AG04450 (cell line): Measurements from ENCODE around the gene CMTM5. TPM values are rescaled to one million over a fixed set of nuclear protein-coding genes. Genes with fewer than 3 reads are reported as not detected.

ENCODE experiments used
- CTCF ChIA-PET: fragments of 300-600, 350-600 bp; formaldehyde crosslinking; extraction: SDS; loops from one replicate; lab custom pipeline; 2022; ENCODE audit warnings: antibody characterized with exemption, inconsistent platforms; lab: Charles Lee
- POLR2A ChIA-PET: fragments of 350-600 bp; formaldehyde crosslinking; extraction: SDS; loops from one replicate; lab custom pipeline; 2021; ENCODE audit warnings: antibody characterized with exemption, inconsistent platforms; lab: Yijun Ruan, JAX
- DNase-seq: peaks from one replicate; pipeline ENCODE4 v3.0.0-alpha.2; 2011; ENCODE audit warnings: low read depth, low spot score
- H3K27ac ChIP-seq: one replicate; pipeline ENCODE4 v1.5.1; 2012; ENCODE audit warnings: low read depth, low read length, control low read depth
- H3K27me3 ChIP-seq: one replicate; pipeline ENCODE4 v1.6.0; 2012; ENCODE audit warnings: low read length; ENCODE audit not compliant: control insufficient read depth, insufficient read depth
- H3K4me3 ChIP-seq: 2 replicates; pipeline ENCODE4 v1.5.1; 2011; ENCODE audit warnings: mild to moderate bottlenecking, low read depth, low read length, control low read depth
- H3K9me3 ChIP-seq: 2 replicates; pipeline ENCODE4 v1.5.1; 2012; ENCODE audit warnings: low read length; ENCODE audit not compliant: control insufficient read depth, insufficient read depth
- polyA plus RNA-seq: library from polyadenylated mRNA; depleted of rRNA; stranded (reverse); fragments of >200 nt; gene quantifications from 2 replicates; pipeline ENCODE4 v1.2.3, GENCODE V29; 2011
- TF ChIP-seq, protein P1 (sequence below): IDR thresholded peaks from 2 replicates; pipeline ENCODE4 v1.5.1; 2011; ENCODE audit warnings: low read depth, low read length, control low read depth, inconsistent platforms

Gene CMTM5
- polyA plus RNA-seq, 1 experiment, result 0.37 TPM

DNA sequence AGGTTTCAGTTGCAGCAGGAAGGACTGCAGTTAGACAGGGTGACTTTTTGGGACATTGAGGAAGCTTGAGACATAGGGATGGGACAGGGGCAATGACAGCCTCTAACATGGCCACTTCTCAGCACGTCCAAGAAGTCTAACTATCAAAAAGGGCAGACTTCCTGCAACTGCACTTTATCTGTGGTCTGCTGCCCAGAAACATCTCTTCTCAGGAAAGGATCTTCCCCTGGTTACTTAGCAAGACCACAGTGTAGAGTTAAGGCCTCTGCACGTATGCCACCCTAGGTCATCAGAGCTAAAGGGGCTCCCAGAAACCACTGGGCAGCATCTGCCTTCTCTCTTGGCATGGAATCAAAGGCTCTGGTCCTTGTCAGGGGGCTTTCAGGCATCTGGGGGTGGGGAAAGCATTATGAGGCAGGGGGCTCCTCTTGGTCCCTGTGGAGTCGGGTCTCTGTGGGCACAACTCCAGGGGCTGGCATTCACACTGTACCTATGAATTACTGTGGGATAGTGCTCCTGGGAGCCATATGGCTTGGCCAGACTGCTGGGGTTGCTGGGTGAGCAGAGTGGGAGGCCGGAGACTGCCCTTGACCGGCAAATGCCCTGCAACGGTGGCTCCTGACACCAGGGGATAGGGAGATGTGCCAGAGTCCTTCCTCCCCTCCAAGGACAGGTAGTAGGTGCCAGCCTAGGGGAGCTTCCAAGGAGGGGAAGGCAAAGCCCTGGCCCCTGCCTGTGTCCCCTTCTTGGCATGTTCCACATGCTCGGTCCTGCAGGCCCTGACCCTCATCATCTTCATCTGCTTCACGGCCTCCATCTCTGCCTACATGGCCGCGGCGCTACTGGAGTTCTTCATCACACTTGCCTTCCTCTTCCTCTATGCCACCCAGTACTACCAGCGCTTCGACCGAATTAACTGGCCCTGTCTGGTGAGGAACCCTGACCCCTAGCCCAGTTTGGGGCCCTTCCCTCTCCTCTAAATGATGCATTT lies 1.0 kb downstream of the CMTM5 start:
- CTCF ChIA-PET, result interaction anchor here (3.0 to 4.8 kb wide), 2 partner anchors 9 to 52 kb away, joined by 48 to 138 read pairs; partner anchors contain the start of gene PABPN1
- TF ChIP-seq, protein P1, sequence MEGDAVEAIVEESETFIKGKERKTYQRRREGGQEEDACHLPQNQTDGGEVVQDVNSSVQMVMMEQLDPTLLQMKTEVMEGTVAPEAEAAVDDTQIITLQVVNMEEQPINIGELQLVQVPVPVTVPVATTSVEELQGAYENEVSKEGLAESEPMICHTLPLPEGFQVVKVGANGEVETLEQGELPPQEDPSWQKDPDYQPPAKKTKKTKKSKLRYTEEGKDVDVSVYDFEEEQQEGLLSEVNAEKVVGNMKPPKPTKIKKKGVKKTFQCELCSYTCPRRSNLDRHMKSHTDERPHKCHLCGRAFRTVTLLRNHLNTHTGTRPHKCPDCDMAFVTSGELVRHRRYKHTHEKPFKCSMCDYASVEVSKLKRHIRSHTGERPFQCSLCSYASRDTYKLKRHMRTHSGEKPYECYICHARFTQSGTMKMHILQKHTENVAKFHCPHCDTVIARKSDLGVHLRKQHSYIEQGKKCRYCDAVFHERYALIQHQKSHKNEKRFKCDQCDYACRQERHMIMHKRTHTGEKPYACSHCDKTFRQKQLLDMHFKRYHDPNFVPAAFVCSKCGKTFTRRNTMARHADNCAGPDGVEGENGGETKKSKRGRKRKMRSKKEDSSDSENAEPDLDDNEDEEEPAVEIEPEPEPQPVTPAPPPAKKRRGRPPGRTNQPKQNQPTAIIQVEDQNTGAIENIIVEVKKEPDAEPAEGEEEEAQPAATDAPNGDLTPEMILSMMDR, result no peak
- no peak overlapping the region for H3K27ac ChIP-seq
- H3K27me3 ChIP-seq, result peaks cover 42% of the 10 kb centered on the region
- no peak for DNase-seq
- H3K9me3 ChIP-seq, result no peaks in the 10 kb centered on the region
- H3K4me3 ChIP-seq, result no peak overlapping the region
- POLR2A ChIA-PET, result no interaction called here

GRCh38 chr14:23378612-23379220 lies 1.9 kb downstream of the CMTM5 start:
- Histone ChIP-seq H3K9me3 (no peaks in the 10 kb centered on the region), H3K27me3 (peaks cover 41% of the 10 kb centered on the region), H3K4me3 (no peak overlapping the region), H3K27ac (no peak overlapping the region)
- CTCF ChIA-PET, result interaction anchor here (0.6 to 4.8 kb wide), 10 partner anchors 10 to 443 kb away, joined by 3 to 138 read pairs (median 10); partner anchors contain the start of genes PABPN1 and SLC22A17
- POLR2A ChIA-PET, result no interaction called here
- no peak for DNase-seq
- TF ChIP-seq, protein P1, result no peak

- CTCF ChIA-PET, result interaction anchor here (0.6 to 4.8 kb wide), 36 partner anchors 9 to 444 kb away, joined by 3 to 138 read pairs (median 4); partner anchors contain the start of genes PABPN1 and SLC22A17
- no peak overlapping the region for H3K4me3 ChIP-seq
- H3K27ac ChIP-seq, result no peak overlapping the region
- TF ChIP-seq, protein P1, result peak; percentile 97
- no peak for DNase-seq
- H3K27me3 ChIP-seq, result peaks cover 46% of the 10 kb centered on the region
- no peaks in the 10 kb centered on the region for H3K9me3 ChIP-seq
- POLR2A ChIA-PET, result interaction anchor here (1.6 to 2.1 kb wide), 2 partner anchors 27 to 57 kb away, joined by 5 to 9 read pairs; partner anchors contain the start of gene SLC22A17
Observed at GRCh38 chr14:23379366-23380196, 2.7 kb downstream of the CMTM5 start.

DNA sequence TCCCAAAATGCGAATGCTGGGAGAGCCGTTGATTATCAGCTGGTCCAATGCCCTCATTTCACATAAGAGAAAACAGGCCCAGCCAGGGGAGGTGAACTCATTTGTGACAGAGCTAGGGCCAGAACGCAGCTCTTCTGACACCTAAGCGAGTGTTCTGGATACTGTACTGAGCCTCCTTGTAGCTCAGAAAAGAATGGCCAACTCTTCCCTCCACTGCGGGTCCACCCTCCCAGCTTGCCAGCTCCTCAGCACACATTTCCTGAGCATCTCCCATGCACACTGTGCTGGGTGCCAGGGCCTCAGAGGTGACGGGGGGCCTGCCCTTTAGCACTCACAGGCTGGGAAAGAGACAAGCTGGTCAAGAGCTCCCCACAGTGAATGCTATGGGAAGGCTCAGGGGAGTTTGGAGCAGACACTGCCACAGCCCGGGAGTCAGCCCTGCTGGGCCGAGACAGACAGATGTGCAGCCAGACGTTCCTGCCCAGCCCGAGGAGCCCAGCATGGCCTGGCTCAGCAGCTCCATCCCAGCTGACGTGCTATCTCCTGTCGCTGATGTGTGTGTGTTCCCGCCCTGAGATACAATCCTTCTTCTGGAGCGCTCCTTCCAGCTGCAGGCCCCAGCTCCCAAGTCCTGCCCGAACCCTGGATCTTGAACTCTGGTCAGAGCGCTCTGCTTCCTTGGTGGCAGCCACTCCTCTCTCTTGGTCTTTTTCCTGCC lies 3.5 kb downstream of the CMTM5 start:
- Histone ChIP-seq H3K9me3 (no peaks in the 10 kb centered on the region), H3K4me3 (no peak overlapping the region), H3K27me3 (peaks cover 48% of the 10 kb centered on the region), H3K27ac (no peak overlapping the region)
- ChIA-PET CTCF (interaction anchor here (0.6 to 4.8 kb wide), 35 partner anchors 8 to 251 kb away, joined by 3 to 138 read pairs (median 5); partner anchors contain the start of genes PABPN1 and SLC22A17), POLR2A (interaction anchor here (0.6 to 2.1 kb wide), 3 partner anchors 28 to 267 kb away, joined by 3 to 9 read pairs (median 5); partner anchors contain the start of gene SLC22A17)
- TF ChIP-seq, protein P1, result no peak
- DNase-seq, result no peak
